Trophoblast cell (in vitro differentiated cells and primary cell): ENCODE measurements around the gene VRTN.
"Not testable (repeated sequence)": the region's sequence is repeated elsewhere in the genome, so short reads cannot be mapped to it uniquely, and the experiment has no call there.

Experiments used
- DNase-seq, 2 donors: peaks; one replicate each; pipeline ENCODE4 v3.0.0-alpha.2; 2016
- H2AFZ ChIP-seq: 2 replicates; pipeline ENCODE4 v1.6.1; 2013; ENCODE audit warnings: low read length, moderate library complexity, mild to moderate bottlenecking; ENCODE audit not compliant: insufficient read depth, poor library complexity
- H2AK5ac ChIP-seq: 2 replicates; pipeline ENCODE4 v1.6.1; 2013; ENCODE audit warnings: mild to moderate bottlenecking, low read length
- H2BK120ac ChIP-seq: 2 replicates; pipeline ENCODE4 v1.6.1; 2013; ENCODE audit warnings: low read length, mild to moderate bottlenecking, moderate library complexity; ENCODE audit not compliant: insufficient read depth, poor library complexity
- H2BK12ac ChIP-seq: 2 replicates; pipeline ENCODE4 v1.6.1; 2013; ENCODE audit warnings: mild to moderate bottlenecking, low read length, moderate library complexity
- H2BK5ac ChIP-seq: 2 replicates; pipeline ENCODE4 v1.6.1; 2013; ENCODE audit warnings: low read length, low read depth, moderate library complexity, mild to moderate bottlenecking; ENCODE audit not compliant: poor library complexity
- H3K14ac ChIP-seq: 2 replicates; pipeline ENCODE4 v1.6.1; 2013; ENCODE audit warnings: mild to moderate bottlenecking, low read length
- H3K18ac ChIP-seq: 2 replicates; pipeline ENCODE4 v1.6.1; 2013; ENCODE audit warnings: mild to moderate bottlenecking, low read length
- H3K23ac ChIP-seq: 2 replicates; pipeline ENCODE4 v1.6.1; 2013; ENCODE audit warnings: low read length
- H3K27ac ChIP-seq: 2 replicates; pipeline ENCODE4 v1.5.1; 2013; ENCODE audit warnings: low read depth, mild to moderate bottlenecking, inconsistent platforms, low read length, moderate library complexity
- H3K27me3 ChIP-seq: 2 replicates; pipeline ENCODE4 v1.6.1; 2013; ENCODE audit warnings: inconsistent platforms, mild to moderate bottlenecking, low read length, moderate library complexity; ENCODE audit not compliant: insufficient read depth
- H3K36me3 ChIP-seq, 2 experiments: 1 replicate in 1 of 2; 2 replicates in 1 of 2; pipeline ENCODE4 v1.6.1; 2013; ENCODE audit warnings: low read length in 2 of 2, mild to moderate bottlenecking in 2 of 2, moderate library complexity in 1 of 2; ENCODE audit not compliant: insufficient read depth in 2 of 2, control insufficient read depth in 1 of 2
- H3K4ac ChIP-seq: 2 replicates; pipeline ENCODE4 v1.6.1; 2013; ENCODE audit warnings: low read depth, mild to moderate bottlenecking, low read length, moderate library complexity
- H3K4me1 ChIP-seq, 2 experiments: 1 replicate in 1 of 2; 2 replicates in 1 of 2; pipeline ENCODE4 v1.6.1; 2013; ENCODE audit warnings: low read length in 2 of 2, mild to moderate bottlenecking in 2 of 2, moderate library complexity in 1 of 2; ENCODE audit not compliant: insufficient read depth in 2 of 2, control insufficient read depth in 1 of 2
- H3K4me2 ChIP-seq: 2 replicates; pipeline ENCODE4 v1.6.1; 2013; ENCODE audit warnings: inconsistent platforms, mild to moderate bottlenecking, low read length, moderate library complexity
- H3K4me3 ChIP-seq: 2 replicates; pipeline ENCODE4 v1.5.1; 2013; ENCODE audit warnings: mild to moderate bottlenecking, low read depth, low read length, inconsistent platforms
- H3K79me1 ChIP-seq: one replicate; pipeline ENCODE4 v1.6.1; 2013; ENCODE audit warnings: low read length
- H3K79me2 ChIP-seq: 2 replicates; pipeline ENCODE4 v1.6.1; 2013; ENCODE audit warnings: low read length, mild to moderate bottlenecking; ENCODE audit not compliant: control insufficient read depth, insufficient read depth, poor library complexity
- H3K9ac ChIP-seq: 2 replicates; pipeline ENCODE4 v1.6.1; 2013; ENCODE audit warnings: mild to moderate bottlenecking, low read length
- H3K9me3 ChIP-seq: 2 replicates; pipeline ENCODE4 v1.6.1; 2013; ENCODE audit warnings: low read depth, mild to moderate bottlenecking, control low read depth, inconsistent platforms, low read length; ENCODE audit not compliant: insufficient read depth
- H4K12ac ChIP-seq: 2 replicates; pipeline ENCODE4 v1.6.1; 2013; ENCODE audit warnings: low read depth, mild to moderate bottlenecking, low read length, moderate library complexity
- H4K8ac ChIP-seq: 2 replicates; pipeline ENCODE4 v1.6.1; 2013; ENCODE audit warnings: low read depth, mild to moderate bottlenecking, low read length, moderate library complexity
- H4K91ac ChIP-seq: one replicate; pipeline ENCODE4 v1.6.1; 2013; ENCODE audit warnings: low read depth, mild to moderate bottlenecking, low read length, moderate library complexity
- WGBS: extraction: QIAGEN DNeasy Blood & Tissue Kit; methylation state at CpG from one replicate; pipeline ENCODE4 v1.1.7; 2013; ENCODE audit warnings: missing lambda C conversion rate; ENCODE audit not compliant: insufficient read length, insufficient coverage; ENCODE audit errors: extremely low coverage; 5-methylcytosine and 5-hydroxymethylcytosine counted together

VRTN gene

GRCh38 chr14:74390505-74390904, 42.2 kb downstream of the VRTN start:
- not testable (repeated sequence) for H2BK120ac ChIP-seq, DNase-seq, H3K27ac ChIP-seq, H3K79me1 ChIP-seq, H3K4ac ChIP-seq, H4K8ac ChIP-seq, H3K9ac ChIP-seq, H2BK5ac ChIP-seq, H3K18ac ChIP-seq, H2AFZ ChIP-seq, H3K14ac ChIP-seq, H3K23ac ChIP-seq, H3K4me2 ChIP-seq, H2BK12ac ChIP-seq, H3K4me1 ChIP-seq, H4K12ac ChIP-seq, H3K79me2 ChIP-seq, H3K4me3 ChIP-seq, H3K9me3 ChIP-seq, H3K27me3 ChIP-seq, H3K36me3 ChIP-seq, H4K91ac ChIP-seq, H2AK5ac ChIP-seq
- WGBS = no CpG with 5 or more reads among the region's 3 CpGs

GRCh38 chr14:74391479-74391878, 43.2 kb downstream of the VRTN start:
- Histone ChIP-seq H3K36me3 (no peaks in the 10 kb centered on the region), H3K23ac (no peak overlapping the region), H2BK12ac (no peak overlapping the region), H4K12ac (no peak overlapping the region), H3K9ac (no peak overlapping the region), H4K91ac (no peak overlapping the region), H3K18ac (no peak overlapping the region), H3K4me1 (peaks cover 0 to 2% of the 10 kb centered on the region in 2 experiments), H2BK120ac (no peak overlapping the region), H3K79me1 (no peaks in the 10 kb centered on the region), H3K79me2 (no peaks in the 10 kb centered on the region), H3K4me3 (no peak overlapping the region), H3K4ac (no peak overlapping the region), H3K4me2 (no peak overlapping the region), H2AFZ (no peak overlapping the region), H4K8ac (no peak overlapping the region), H3K27me3 (no peaks in the 10 kb centered on the region), H3K27ac (no peak overlapping the region), H3K14ac (no peak overlapping the region), H3K9me3 (no peaks in the 10 kb centered on the region), H2AK5ac (no peak overlapping the region), H2BK5ac (no peak overlapping the region)
- WGBS = no CpG with 5 or more reads among the region's 3 CpGs
- peak; percentile 38 to 80 for DNase-seq

DNA sequence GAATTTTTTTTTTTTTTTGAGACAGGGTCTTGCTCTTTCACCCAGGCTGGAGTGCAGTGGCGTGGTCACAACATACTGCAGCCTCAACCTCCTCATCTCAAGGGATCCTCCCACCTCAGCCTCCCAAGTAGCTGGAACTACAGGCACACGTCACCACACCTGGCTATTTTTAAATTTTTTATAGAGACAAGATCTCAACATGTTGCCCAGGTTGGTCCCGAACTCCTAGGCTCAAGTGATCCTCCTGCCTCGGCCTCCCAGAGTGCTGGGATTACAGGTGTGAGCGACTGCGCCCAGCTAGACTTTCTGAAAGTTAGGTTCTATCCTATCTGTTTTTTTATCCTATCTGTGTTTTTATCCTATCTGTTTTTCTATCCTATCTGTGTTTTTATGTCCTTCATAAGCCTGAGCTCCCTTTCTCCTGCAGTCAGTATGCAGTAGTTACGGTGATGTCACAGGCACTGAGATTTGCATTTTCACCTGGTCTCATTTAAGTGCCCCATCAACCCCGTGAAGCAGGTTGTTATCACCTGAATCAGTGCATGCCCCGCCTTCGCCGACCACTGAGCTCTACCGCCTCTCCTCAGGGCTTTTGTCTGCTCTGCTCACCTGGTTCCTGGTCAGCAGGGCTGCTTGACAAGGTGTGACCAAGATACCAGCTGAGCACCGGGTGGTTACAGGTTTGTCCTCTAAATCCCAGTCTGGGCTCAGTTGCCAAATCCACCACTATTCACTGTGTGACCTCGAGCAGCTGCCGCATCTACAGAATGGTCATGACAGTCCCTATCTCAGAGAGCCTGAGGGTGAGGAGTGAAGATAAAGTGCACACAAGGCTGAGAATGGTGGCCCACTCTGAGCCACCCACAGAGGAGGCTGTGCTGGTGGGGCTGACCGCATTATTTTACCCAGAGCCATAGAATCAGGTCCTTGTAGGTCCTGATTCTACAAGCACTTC, 44.6 kb downstream of the VRTN start:
- H3K79me1 ChIP-seq = no peaks in the 10 kb centered on the region
- H4K8ac ChIP-seq = no peak overlapping the region
- H2AK5ac ChIP-seq = no peak overlapping the region
- H3K27me3 ChIP-seq = no peaks in the 10 kb centered on the region
- no peak overlapping the region for H3K14ac ChIP-seq
- peaks cover 0 to 2% of the 10 kb centered on the region in 2 experiments for H3K4me1 ChIP-seq
- no peak overlapping the region for H3K4me3 ChIP-seq
- H2BK12ac ChIP-seq = no peak overlapping the region
- no peak overlapping the region for H3K23ac ChIP-seq
- no peak overlapping the region for H2BK120ac ChIP-seq
- H3K79me2 ChIP-seq = no peaks in the 10 kb centered on the region
- no peak overlapping the region for H3K4me2 ChIP-seq
- no peak overlapping the region for H4K91ac ChIP-seq
- H3K18ac ChIP-seq = no peak overlapping the region
- H4K12ac ChIP-seq = no peak overlapping the region
- no peak overlapping the region for H3K4ac ChIP-seq
- peak; percentile 98 to 99 for DNase-seq
- no peaks in the 10 kb centered on the region for H3K36me3 ChIP-seq
- no peak overlapping the region for H3K27ac ChIP-seq
- no peak overlapping the region for H2AFZ ChIP-seq
- WGBS = no CpG with 5 or more reads among the region's 16 CpGs
- no peaks in the 10 kb centered on the region for H3K9me3 ChIP-seq
- no peak overlapping the region for H3K9ac ChIP-seq
- H2BK5ac ChIP-seq = no peak overlapping the region

DNA sequence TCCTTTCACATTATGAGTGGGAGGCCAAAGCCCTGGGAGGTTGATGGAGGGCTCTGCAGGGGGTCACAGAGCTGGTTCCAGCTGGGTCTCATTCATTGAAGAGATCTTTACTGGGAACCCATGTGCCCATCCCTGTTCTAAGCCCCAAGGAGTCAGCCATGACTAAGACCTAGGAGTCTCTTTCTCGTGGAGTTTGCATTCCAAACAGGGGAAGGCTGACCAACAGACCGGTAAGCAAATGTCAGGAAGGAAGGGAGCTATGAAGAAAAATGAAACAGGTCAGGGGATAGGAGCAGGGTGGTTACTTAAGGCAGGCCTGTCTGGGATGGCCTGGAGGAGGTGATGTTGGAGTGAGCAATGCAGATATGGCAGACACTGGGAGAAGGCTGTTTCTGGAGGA, 46.3 kb downstream of the VRTN start:
- no peak overlapping the region for H4K12ac ChIP-seq
- peaks cover 0 to 2% of the 10 kb centered on the region in 2 experiments for H3K4me1 ChIP-seq
- no peak overlapping the region for H3K9ac ChIP-seq
- H3K18ac ChIP-seq = no peak overlapping the region
- no peak overlapping the region for H3K4me3 ChIP-seq
- no peak overlapping the region for H3K14ac ChIP-seq
- no peak overlapping the region for H2AFZ ChIP-seq
- H3K4ac ChIP-seq = no peak overlapping the region
- H2BK5ac ChIP-seq = no peak overlapping the region
- H3K9me3 ChIP-seq = no peaks in the 10 kb centered on the region
- peak; percentile 15 to 30 for DNase-seq
- H2BK120ac ChIP-seq = no peak overlapping the region
- no peaks in the 10 kb centered on the region for H3K36me3 ChIP-seq
- H4K8ac ChIP-seq = no peak overlapping the region
- H4K91ac ChIP-seq = no peak overlapping the region
- no peaks in the 10 kb centered on the region for H3K79me2 ChIP-seq
- no peak overlapping the region for H2BK12ac ChIP-seq
- H2AK5ac ChIP-seq = no peak overlapping the region
- no peaks in the 10 kb centered on the region for H3K79me1 ChIP-seq
- no peaks in the 10 kb centered on the region for H3K27me3 ChIP-seq
- WGBS = no CpG with 5 or more reads among the region's 2 CpGs
- H3K4me2 ChIP-seq = no peak overlapping the region
- H3K23ac ChIP-seq = no peak overlapping the region
- no peak overlapping the region for H3K27ac ChIP-seq
